HG03457 (cell line): ENCODE data around the gene NLRP5.
"Not testable (repeated sequence)": the region's sequence is repeated elsewhere in the genome, so short reads cannot be mapped to it uniquely, and the experiment has no call there.

Experiments used
- ATAC-seq: cut with Tn5 transposase; IDR thresholded peaks from one replicate; pipeline ENCODE4 v1.9.1; 2021; ENCODE audit warnings: moderate number of reproducible peaks; ENCODE audit not compliant: unreplicated experiment

The NLRP5 gene

DNA sequence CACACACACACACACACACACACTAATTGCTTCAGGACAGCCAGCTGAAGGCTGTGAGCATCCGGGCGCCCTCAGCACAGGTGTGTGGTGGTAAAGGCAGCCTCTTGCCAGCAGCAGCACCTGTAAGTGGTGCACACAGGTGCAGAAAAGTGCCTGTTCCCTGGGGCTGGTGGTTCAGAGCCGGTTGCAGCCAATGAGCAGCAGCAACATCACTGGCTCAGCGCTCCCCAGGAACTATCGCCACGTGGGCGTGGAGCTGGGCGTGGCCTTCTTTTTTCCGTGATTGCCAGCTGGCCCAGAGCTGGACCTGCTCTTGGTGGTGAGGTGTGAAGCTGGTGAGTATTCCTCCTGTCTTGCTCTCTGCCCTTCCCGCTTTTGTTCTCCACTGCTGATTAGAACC lies at the start of gene NLRP5:
NLRP5 (plus strand) TSS at position 289 of the 400 bp plus-strand sequence.
- no peak for ATAC-seq

DNA sequence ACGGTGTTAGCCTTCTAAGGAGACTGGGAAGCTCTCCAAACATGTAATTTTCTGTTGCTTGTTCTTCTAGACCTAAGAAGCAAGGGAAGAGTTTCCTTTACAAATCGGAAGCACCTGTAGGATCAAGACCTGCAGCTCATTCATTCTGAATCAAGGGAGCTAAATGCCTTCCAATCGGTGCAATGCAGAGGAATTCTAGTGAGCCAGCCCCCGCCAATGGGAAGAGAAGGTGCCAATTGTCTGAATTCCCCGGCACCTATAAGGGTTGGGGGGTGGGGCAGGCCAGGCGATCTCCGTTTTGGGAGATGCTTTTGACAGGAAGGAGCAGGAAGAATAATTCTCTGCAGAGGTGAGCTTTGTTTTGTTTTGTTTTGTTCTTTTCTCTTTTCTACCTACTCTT lies 47.4 kb upstream of the NLRP5 start:
- no peak for ATAC-seq

- ATAC-seq: no peak
Measured at GRCh38 chr19:55940306-55940705, 46.3 kb upstream of the NLRP5 start.

DNA sequence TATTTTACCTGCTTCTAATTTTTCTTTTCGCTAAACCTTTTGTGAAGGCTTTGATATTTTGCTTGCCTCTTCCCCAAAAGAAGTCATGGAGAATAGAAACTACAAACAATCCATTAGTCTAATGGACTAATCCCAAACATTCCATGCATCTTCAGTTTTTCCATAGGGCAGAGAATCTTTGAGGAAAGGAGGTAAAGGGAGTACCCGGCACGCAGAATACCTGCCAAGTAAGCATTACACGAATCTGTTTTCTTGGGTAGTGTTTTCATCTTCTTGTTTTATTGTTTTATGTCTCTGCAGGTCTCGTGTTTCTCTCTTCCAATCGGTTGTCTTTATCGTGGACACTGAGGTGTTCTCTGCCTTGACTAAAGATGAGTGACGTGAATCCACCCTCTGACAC lies 39.0 kb upstream of the NLRP5 start, which contains the start of gene NLRP8:
NLRP8 (plus strand) TSS at position 301 of the 400 bp plus-strand sequence.
- no peak for ATAC-seq

GRCh38 chr19:55950566-55950965 lies 36.0 kb upstream of the NLRP5 start:
- ATAC-seq: not testable (repeated sequence)

DNA sequence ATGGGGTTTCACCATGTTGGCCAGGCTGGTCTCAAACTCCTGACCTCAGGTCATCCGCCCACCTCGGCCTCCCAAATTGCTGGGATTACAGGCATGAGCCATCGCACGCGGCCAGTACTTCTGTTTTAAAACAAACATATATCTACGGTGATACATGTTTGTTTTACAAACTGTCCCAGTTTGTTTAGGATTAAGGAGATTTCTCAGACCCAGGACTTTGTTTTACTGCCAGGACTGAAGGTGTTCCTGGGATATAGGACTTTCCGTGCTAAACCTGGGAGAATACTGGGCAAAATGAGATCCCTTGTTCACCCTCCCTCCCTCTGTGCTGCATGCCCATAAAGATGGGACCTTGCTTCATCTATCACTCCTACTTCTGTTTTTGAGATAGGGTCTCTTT lies 30.1 kb upstream of the NLRP5 start:
- ATAC-seq: no peak

DNA sequence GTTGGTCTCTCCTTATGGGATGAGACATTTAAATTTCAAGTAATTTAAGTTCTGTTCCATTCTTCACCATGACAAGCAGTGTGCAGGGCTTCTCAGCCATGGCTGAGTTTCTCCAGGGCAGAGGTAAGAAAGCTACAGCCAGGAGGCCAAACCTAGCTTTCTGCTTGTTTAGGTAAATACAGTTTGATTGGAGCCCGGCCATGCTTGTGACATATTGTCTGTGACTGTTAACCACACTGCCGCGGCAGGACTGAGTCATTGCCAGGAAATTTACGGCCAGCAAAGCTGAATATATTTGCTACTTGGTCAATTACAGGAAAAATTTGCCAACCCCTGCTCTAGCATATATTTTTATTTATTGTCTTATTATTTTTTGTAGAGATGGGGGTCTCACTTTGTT lies 28.2 kb upstream of the NLRP5 start:
- no peak for ATAC-seq

DNA sequence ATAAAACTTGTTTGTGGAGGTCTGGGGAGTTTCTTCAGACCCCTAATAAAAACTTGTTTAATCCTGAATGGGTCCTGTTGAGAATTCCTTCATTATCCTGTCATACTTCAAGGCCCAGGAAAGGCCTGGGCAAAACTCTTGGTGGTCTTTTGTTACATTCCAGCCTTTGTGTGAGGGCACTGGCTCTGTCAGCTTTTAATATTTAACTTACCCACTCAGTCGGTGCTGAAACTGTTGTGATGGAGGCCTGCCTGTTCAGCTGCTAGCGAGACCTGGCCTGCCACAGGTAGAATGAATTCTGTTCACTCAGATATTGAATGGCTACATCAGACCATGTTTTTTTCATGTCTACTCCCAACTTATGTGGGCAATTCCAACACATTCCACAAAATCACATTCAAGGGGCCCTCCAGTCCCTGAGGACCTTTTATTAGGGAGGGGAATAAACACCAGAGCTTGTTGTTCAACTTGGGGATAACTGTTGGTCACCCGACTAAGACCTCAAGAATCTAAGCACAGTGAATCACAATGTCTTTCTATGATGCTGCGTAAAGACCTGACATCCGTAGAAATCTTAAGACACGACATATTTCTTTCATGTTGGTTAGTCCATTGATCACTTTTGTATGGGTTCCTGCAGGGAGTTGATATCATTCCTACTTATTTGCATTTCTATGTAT lies 26.4 kb upstream of the NLRP5 start:
- no peak for ATAC-seq

GRCh38 chr19:55962186-55962585 lies 24.4 kb upstream of the NLRP5 start:
- ATAC-seq: no peak

DNA sequence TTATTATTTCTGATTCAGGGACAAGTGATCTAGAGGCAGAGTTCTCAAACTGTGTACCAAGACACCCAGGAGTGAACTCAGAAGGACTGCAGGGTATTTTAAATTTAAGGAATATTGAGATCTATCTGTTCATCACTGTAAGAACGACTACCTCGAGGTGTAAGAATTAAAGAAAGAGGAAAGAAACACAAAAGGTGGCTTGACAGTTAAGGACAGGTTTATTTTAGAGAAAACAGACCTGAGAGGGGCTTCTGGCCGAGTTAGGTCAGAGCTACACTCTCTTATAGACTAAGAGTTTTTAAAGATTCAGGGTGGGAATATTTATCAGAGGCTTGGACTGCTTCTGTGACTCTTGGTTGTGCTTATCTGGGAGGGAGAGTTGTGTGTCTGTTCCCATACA lies 12.6 kb upstream of the NLRP5 start:
- no peak for ATAC-seq

DNA sequence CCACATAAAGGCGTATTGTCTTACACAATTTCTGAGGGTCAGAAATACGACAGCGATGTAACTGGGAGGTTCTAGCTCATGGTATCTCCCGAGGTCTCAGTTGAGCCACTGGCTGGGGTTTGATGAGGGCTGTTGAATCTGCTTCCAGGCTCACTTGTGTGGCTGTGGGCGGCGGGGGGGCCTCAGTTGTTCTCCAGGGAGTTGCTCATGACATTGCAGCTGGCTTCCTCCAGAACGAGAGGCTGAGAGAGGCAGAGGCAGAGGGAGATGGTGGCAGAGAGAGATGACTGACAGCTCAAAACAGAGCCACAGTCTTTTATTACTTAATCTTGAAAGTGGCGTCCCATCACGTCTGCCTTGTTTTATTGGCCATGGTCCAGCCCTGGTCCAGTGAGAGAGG lies 6.2 kb upstream of the NLRP5 start:
- ATAC-seq: no peak

DNA sequence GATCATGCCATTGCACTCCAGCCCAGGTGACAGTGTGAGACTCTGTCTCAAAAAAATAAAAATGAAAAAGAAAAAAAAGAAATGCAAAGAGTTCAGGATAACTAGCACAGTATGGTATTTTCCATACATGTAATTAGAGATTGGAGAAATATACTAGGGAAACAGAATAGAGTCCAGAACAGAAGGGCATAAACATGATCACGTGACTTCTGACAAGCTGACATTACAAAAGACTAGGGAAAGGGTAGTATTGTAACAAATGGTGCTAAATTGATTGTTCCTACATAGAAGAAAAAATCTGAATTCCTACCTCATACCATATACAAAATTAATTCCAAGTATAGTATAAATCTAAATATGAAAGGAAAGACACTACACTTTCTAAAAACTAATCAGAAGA lies 1.3 kb upstream of the NLRP5 start:
- ATAC-seq: no peak

DNA sequence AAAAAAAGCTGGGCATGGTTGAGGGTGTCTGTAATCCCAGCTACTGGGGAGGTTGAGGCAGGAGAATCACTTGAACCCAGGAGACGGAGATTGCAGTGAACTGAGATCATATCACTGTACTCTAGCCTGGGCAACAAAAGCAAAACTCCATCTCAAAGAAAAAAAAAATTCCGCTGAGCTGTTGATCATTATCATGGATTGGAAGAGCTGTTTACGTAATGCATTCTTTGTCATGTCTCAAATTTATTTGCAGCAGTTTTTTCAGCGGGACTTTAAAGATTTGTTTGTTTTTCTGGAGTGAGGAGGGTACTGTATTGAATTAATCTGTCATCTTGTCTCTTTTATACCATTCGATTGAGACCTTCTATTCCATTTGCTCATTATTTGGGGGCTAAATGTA lies 4.3 kb downstream of the NLRP5 start:
- no peak for ATAC-seq

DNA sequence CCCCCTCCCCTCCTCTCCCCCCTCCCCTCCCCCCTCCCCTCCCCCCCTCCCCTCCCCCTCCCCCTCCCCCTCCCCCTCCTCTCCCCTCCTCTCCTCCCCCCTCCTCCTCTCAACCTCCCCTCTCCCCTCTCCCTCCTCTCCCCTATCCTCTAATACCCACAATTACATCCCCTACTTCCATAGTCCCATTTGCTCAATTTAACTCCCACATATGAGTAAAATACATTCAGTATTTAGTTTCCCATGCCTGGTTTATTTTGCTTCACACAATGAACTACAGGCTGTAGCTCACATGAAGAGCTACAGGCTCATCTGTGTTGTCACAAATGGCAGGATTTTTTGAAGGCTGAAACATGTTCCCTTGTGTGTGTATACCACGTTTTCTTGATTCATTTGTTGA lies 6.9 kb downstream of the NLRP5 start:
- ATAC-seq: no peak

DNA sequence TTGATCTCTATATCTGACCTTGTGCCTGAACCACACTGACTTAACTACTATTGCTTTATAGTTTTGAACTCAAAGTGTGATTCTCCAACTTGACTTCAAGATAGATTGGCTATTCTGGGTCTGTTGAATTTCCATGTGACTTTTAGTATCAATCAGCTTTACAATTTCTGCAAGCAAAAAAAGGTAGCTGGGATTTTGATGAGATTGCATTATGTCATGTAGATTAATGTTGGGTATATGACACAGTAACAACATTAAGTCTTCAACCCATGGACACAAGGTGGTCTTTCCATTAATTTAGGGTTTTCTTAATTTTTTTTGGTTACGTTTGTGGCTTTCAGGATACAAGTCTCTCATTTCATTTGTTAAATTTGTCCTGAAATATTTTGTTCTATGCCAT lies 28.2 kb downstream of the NLRP5 start:
- no peak for ATAC-seq

GRCh38 chr19:56015756-56016155 lies 29.2 kb downstream of the NLRP5 start:
- no peak for ATAC-seq

DNA sequence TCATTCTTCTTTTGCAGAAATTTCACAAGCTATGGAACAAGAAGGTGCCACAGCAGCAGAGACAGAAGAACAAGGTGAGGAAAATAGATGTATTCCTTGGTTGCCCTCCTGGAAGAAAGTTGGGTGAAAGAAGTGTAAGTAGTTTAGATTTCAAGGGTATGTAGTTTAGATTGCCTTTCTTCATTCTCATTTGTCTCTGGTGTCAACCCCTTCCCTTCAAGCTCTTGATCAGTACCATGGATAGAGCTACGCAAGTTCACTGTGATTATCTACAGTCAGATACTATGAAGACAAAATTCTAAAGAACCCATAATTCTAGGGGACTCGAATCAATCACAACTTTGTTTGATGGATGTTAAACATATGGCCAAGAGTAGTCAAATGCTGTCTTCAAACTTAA lies 32.8 kb downstream of the NLRP5 start:
- not testable (repeated sequence) for ATAC-seq

DNA sequence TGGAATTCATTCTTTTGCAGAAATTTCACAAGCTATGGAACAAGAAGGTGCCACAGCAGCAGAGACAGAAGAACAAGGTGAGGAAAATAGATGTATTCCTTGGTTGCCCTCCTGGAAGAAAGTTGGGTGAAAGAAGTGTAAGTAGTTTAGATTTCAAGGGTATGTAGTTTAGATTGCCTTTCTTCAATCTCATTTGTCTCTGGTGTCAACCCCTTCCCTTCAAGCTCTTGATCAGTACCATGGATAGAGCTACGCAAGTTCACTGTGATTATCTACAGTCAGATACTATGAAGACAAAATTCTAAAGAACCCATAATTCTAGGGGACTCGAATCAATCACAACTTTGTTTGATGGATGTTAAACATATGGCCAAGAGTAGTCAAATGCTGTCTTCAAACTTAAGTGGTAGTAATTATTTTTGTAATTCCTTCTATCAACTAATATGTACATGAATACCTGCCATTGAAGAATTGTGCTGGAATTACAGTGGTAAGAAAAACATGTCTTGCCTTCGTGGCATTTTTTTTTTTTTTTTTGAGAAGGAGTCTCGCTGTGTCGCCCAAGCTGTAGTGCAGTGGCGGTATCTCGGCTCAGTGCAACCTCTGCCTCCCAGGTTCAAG lies 33.9 kb downstream of the NLRP5 start:
- ATAC-seq: not testable (repeated sequence)

DNA sequence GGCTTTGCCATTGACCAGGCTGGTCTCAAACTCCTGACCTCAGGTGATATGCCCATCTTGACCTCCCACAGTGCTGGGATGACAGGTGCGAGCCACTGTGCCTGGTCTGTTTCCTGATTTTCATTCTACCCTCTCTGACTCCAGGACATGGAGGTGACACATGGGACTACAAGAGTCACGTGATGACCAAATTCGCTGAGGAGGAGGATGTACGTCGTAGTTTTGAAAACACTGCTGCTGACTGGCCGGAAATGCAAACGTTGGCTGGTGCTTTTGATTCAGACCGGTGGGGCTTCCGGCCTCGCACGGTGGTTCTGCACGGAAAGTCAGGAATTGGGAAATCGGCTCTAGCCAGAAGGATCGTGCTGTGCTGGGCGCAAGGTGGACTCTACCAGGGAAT lies 40.2 kb downstream of the NLRP5 start:
- ATAC-seq: no peak

GRCh38 chr19:56053596-56053995 lies 67.0 kb downstream of the NLRP5 start:
- no peak for ATAC-seq

- no peak for ATAC-seq
Measured at GRCh38 chr19:56066152-56067023, 79.8 kb downstream of the NLRP5 start.

- no peak for ATAC-seq
Measured at GRCh38 chr19:56069642-56070041, 83.1 kb downstream of the NLRP5 start.
